Measurements from ENCODE around the gene NPTN.

Gene NPTN

GRCh38 chr15:73522011-73522410, 111.2 kb downstream of the NPTN start:
- DNase-seq (ENCODE audit: extremely low read depth in 1 of 2, low read depth in 1 of 2): no peak

DNA sequence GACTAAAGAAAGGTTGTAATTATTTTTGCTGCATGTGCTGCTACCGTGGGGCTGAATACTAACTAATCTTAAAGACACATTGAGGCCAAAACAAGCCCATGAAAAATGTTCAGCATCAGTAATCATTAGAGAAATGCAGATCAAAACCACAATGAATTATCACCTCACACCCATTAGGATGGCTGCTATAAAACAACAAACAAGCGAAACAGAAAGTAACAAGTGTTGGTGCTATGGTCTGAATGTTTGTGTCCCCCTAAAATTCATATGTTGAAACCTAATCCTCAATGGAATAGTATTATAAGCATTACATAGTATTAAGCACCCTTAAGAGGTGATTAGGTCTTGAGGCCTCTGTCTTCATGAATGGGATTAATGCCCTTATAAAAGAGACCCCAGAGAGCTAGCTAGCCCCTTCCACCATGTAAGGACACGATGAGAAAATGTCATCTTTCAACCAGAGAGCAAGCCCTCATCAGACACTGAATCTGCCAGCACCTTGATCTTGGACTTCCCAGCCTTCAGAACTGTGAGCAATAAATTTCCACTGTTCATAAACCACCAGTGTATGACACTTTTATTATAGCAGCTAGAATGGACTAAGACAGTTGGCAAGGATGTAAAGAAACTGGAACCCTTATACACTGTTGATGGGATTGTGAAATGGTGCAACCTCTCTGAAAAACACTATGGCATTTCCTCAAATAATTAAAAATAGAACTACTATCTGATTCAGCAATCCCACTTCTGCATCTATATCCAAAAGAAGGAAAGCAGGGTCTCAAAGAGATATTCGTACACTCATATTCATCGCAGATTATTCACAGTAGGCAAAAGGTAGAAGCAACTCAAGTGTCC, 114.1 kb downstream of the NPTN start:
- no peak for DNase-seq (ENCODE audit: extremely low read depth in 1 of 2, low read depth in 1 of 2)

DNA sequence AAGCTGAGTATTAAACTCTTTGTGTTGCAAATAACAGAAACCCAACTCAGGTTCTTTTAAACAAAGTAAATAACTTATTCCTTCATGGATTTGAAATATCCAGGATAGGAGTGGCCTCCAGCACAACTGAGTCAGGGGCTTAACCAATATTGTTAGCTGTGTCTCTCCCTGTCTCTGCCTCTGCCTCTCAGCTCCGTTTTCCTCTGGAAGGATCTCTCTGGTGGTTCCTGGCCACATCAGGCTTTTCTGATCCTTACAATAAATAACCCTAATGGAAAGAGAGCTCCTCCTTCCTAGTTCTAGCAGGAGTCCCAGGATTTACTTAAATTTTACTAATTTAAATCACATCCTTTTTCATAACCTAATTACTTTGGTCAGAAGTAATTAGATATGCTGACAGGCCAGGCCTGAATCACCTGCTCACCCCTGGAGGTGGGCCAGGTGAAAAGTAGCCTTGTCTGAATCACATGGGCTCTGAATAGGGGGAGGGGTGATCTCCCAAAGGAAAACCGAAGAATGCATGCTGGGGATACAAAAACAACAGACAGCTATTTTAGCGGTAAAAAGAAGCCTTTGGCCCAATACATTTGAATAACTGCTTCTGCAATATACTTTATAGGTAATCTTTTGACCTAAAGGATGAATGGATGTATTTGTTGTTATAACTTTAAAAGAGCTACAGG, 114.9 kb downstream of the NPTN start:
- DNase-seq (ENCODE audit: extremely low read depth in 1 of 2, low read depth in 1 of 2): no peak

- DNase-seq (ENCODE audit: extremely low read depth in 1 of 2, low read depth in 1 of 2): no peak
Measured at GRCh38 chr15:73517566-73517965, 115.6 kb downstream of the NPTN start.

- DNase-seq (ENCODE audit: extremely low read depth in 1 of 2, low read depth in 1 of 2): no peak
Measured at GRCh38 chr15:73515527-73515926, 117.7 kb downstream of the NPTN start.
